ENCODE measurements around the gene CLCF1. TPM values are rescaled to one million over a fixed set of nuclear protein-coding genes. Genes with fewer than 3 reads are reported as not detected.
A peak's percentile ranks its signal among the peaks of the same experiment; 100 is the strongest.

CLCF1 gene
- total and polyA plus RNA-seq, 2 of the 13 experiments (the other 11 are each of a cell fraction or from before 2014, with no cell fraction given) = 0.49 to 0.78 TPM

- TF ChIP-seq ARID3A (IDR thresholded peaks at IDR 0.05; ENCODE audit: low read depth, low read length) (no peak), MAZ (IDR thresholded peaks at IDR 0.05; ENCODE audit: borderline replicate concordance, low read depth, low read length) (no peak), MAZ (CRISPR knock-in tag; IDR thresholded peaks at IDR 0.05; ENCODE audit: low read depth) (no peak), ZNF687 (CRISPR knock-in tag; IDR thresholded peaks at IDR 0.05) (peak; percentile 16; the same call in 1 of the 2 replicates), MXD4 (CRISPR knock-in tag; IDR thresholded peaks at IDR 0.05) (no peak), ZNF224 (CRISPR knock-in tag; IDR thresholded peaks at IDR 0.05) (no peak)
- TF ChIP-seq, protein P1, sequence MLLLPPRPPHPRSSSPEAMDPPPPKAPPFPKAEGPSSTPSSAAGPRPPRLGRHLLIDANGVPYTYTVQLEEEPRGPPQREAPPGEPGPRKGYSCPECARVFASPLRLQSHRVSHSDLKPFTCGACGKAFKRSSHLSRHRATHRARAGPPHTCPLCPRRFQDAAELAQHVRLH (CRISPR knock-in tag; IDR thresholded peaks at IDR 0.05; ENCODE audit: borderline replicate concordance, low read depth) = no peak
Measured at GRCh38 chr11:67356387-67356863, 17.0 kb downstream of the CLCF1 start (continued).

Measured in HepG2 (cell line).